ENCODE measurements around the gene CYP4F8. TPM values are rescaled to one million over a fixed set of nuclear protein-coding genes. Genes with fewer than 3 reads are reported as not detected.

CYP4F8 gene
- total RNA-seq, 1 experiment from 2014 or later, result not detected

DNA sequence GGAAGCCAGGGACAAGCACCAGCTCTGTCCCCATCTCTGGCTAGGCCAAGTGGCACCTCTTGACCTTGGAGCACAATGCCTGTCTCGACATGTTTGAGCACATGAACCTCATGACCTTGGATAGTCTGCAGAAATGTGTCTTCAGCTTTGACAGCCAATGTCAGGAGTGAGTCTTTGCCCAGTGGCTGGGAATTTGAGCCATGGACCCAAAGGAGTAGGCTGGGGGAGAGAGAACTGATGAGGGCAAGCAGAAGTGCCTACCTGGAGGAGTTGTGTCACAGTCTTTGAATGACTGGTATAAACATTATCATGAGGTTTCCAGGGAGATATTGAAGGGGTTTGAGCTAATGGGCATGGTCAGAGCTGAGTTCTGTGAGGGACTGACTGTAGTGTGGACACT lies 51.2 kb downstream of the CYP4F8 start (continued):
- TF ChIP-seq, protein P1, sequence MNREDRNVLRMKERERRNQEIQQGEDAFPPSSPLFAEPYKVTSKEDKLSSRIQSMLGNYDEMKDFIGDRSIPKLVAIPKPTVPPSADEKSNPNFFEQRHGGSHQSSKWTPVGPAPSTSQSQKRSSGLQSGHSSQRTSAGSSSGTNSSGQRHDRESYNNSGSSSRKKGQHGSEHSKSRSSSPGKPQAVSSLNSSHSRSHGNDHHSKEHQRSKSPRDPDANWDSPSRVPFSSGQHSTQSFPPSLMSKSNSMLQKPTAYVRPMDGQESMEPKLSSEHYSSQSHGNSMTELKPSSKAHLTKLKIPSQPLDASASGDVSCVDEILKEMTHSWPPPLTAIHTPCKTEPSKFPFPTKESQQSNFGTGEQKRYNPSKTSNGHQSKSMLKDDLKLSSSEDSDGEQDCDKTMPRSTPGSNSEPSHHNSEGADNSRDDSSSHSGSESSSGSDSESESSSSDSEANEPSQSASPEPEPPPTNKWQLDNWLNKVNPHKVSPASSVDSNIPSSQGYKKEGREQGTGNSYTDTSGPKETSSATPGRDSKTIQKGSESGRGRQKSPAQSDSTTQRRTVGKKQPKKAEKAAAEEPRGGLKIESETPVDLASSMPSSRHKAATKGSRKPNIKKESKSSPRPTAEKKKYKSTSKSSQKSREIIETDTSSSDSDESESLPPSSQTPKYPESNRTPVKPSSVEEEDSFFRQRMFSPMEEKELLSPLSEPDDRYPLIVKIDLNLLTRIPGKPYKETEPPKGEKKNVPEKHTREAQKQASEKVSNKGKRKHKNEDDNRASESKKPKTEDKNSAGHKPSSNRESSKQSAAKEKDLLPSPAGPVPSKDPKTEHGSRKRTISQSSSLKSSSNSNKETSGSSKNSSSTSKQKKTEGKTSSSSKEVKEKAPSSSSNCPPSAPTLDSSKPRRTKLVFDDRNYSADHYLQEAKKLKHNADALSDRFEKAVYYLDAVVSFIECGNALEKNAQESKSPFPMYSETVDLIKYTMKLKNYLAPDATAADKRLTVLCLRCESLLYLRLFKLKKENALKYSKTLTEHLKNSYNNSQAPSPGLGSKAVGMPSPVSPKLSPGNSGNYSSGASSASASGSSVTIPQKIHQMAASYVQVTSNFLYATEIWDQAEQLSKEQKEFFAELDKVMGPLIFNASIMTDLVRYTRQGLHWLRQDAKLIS (CRISPR knock-in tag; IDR thresholded peaks at IDR 0.05; ENCODE audit: borderline replicate concordance), result no peak
- TF ChIP-seq EMX1 (CRISPR knock-in tag; IDR thresholded peaks at IDR 0.05), result no peak

DNA sequence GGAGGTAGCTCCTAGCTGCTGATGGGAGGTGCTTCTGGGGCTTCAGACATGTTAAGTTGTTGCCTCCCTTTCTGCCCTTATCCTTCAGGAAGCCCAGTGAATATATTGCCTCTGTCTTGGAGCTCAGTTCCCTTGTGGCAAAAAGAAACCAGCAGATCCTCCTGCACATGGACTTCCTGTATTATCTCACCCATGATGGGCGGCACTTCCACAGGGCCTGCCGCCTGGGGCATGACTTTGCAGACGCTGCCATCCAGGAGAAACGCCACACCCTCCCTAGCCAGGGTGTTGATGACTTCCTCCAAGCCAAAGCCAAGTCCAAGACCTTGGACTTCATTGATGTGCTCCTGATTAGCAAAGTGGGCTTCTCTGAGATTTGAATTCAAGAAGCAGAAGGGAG lies 51.9 kb downstream of the CYP4F8 start:
- ATAC-seq, result no peak
- H3K27me3 Mint-ChIP-seq (ENCODE audit: low read depth), result no peaks in the 10 kb centered on the region; the same call in 1 of the 2 replicates

More for the DNA sequence above, 51.9 kb downstream of the CYP4F8 start:
- DNase-seq (ENCODE audit: low spot score), result no peak
- Mint-ChIP-seq H3K27ac (no peak overlapping the region), H3K36me3 (peaks cover 40% of the 10 kb centered on the region), H3K4me3 (no peak overlapping the region), H3K9me3 (peaks cover 8% of the 10 kb centered on the region), H3K4me1 (no peaks in the 10 kb centered on the region)
- TF ChIP-seq ZNF416 (CRISPR knock-in tag; IDR thresholded peaks at IDR 0.05) (no peak), SP1 (CRISPR knock-in tag; conservative IDR thresholded peaks at IDR 0.05) (no peak), NR3C1 (CRISPR knock-in tag; conservative IDR thresholded peaks at IDR 0.05; ENCODE audit: low read depth) (no peak), CREM (CRISPR knock-in tag; IDR thresholded peaks at IDR 0.05) (no peak), FOXP4 (CRISPR knock-in tag; IDR thresholded peaks at IDR 0.05) (no peak), MLX (CRISPR knock-in tag; IDR thresholded peaks at IDR 0.05) (no peak), ESRRA (CRISPR knock-in tag; IDR thresholded peaks at IDR 0.05; ENCODE audit: borderline replicate concordance) (no peak), ZNF425 (CRISPR knock-in tag; conservative IDR thresholded peaks at IDR 0.05) (no peak), TP53 (CRISPR knock-in tag; IDR thresholded peaks at IDR 0.05) (no peak), NFATC4 (CRISPR knock-in tag; IDR thresholded peaks at IDR 0.05) (no peak), GABPB1 (CRISPR knock-in tag; IDR thresholded peaks at IDR 0.05) (no peak), USF1 (CRISPR knock-in tag; IDR thresholded peaks at IDR 0.05) (no peak), MAX (CRISPR knock-in tag; IDR thresholded peaks at IDR 0.05) (no peak), E2F1 (CRISPR knock-in tag; IDR thresholded peaks at IDR 0.05) (no peak), SMAD3 (CRISPR knock-in tag; IDR thresholded peaks at IDR 0.05; ENCODE audit: borderline replicate concordance) (no peak)
- TF ChIP-seq, protein P2, sequence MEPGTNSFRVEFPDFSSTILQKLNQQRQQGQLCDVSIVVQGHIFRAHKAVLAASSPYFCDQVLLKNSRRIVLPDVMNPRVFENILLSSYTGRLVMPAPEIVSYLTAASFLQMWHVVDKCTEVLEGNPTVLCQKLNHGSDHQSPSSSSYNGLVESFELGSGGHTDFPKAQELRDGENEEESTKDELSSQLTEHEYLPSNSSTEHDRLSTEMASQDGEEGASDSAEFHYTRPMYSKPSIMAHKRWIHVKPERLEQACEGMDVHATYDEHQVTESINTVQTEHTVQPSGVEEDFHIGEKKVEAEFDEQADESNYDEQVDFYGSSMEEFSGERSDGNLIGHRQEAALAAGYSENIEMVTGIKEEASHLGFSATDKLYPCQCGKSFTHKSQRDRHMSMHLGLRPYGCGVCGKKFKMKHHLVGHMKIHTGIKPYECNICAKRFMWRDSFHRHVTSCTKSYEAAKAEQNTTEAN (CRISPR knock-in tag; IDR thresholded peaks at IDR 0.05), result no peak
- TF ChIP-seq, protein P3, sequence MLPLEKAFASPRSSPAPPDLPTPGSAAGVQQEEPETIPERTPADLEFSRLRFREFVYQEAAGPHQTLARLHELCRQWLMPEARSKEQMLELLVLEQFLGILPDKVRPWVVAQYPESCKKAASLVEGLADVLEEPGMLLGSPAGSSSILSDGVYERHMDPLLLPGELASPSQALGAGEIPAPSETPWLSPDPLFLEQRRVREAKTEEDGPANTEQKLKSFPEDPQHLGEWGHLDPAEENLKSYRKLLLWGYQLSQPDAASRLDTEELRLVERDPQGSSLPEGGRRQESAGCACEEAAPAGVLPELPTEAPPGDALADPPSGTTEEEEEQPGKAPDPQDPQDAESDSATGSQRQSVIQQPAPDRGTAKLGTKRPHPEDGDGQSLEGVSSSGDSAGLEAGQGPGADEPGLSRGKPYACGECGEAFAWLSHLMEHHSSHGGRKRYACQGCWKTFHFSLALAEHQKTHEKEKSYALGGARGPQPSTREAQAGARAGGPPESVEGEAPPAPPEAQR (CRISPR knock-in tag; IDR thresholded peaks at IDR 0.05), result no peak
- TF ChIP-seq, protein P4, sequence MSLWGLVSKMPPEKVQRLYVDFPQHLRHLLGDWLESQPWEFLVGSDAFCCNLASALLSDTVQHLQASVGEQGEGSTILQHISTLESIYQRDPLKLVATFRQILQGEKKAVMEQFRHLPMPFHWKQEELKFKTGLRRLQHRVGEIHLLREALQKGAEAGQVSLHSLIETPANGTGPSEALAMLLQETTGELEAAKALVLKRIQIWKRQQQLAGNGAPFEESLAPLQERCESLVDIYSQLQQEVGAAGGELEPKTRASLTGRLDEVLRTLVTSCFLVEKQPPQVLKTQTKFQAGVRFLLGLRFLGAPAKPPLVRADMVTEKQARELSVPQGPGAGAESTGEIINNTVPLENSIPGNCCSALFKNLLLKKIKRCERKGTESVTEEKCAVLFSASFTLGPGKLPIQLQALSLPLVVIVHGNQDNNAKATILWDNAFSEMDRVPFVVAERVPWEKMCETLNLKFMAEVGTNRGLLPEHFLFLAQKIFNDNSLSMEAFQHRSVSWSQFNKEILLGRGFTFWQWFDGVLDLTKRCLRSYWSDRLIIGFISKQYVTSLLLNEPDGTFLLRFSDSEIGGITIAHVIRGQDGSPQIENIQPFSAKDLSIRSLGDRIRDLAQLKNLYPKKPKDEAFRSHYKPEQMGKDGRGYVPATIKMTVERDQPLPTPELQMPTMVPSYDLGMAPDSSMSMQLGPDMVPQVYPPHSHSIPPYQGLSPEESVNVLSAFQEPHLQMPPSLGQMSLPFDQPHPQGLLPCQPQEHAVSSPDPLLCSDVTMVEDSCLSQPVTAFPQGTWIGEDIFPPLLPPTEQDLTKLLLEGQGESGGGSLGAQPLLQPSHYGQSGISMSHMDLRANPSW (CRISPR knock-in tag; conservative IDR thresholded peaks at IDR 0.05; ENCODE audit: low read depth), result no peak
- ChIA-PET CTCF (no interaction called here), POLR2A (no interaction called here)

All from WTC11 (cell line).